ENCODE data around the gene SEMA3F. TPM values are rescaled to one million over a fixed set of nuclear protein-coding genes. Genes with fewer than 3 reads are reported as not detected.

Gene SEMA3F
- total and polyA plus RNA-seq, 4 donors: 27.8 to 54.3 (median 47.4) TPM

DNA sequence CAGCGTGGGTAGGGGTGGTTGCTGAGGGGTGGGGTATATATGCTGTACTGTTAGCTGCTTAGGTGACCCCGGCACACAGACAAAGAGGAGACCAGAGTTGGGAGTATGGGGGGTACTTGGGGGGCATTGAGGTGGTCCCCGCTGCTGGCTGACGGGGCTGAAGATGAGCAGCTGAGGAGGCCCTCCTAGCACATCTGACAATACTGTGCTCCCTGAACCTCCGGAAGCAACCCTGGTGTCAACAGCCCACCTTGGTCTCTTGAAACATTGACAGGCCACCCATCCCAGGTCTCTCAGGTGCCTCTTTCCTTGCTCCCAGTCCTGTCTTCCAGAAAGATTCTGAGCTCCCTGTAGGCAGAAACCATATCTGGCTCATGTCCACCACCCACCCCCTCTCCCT, 19.2 kb upstream of the SEMA3F start:
- Histone ChIP-seq H3K4me1 (ENCODE audit: control insufficient read depth in 5 of 5, insufficient read depth in 5 of 5, low read length in 5 of 5) (peaks cover 0 to 48% (median 15%) of the 10 kb centered on the region in 5 donors), H3K27me3 (ENCODE audit: control insufficient read depth in 3 of 3, insufficient read depth in 3 of 3, low read length in 2 of 3) (no peaks in the 10 kb centered on the region), H3K9ac (ENCODE audit: insufficient read depth in 1 of 2, low read length in 2 of 2) (no peak overlapping the region), H3K9me3 (ENCODE audit: control insufficient read depth in 4 of 4, insufficient read depth in 3 of 4, low read length in 3 of 4) (no peaks in the 10 kb centered on the region), H3K36me3 (ENCODE audit: control insufficient read depth in 4 of 4, insufficient read depth in 4 of 4, low read length in 4 of 4) (no peaks in the 10 kb centered on the region), H3K27ac (ENCODE audit: low read depth in 1 of 2, low read length in 1 of 2) (no peak overlapping the region), H3K4me3 (no peak overlapping the region)
- ATAC-seq (ENCODE audit: insufficient read depth, low FRiP score) (no peak), DNase-seq (no peak)
- 90 to 94% methylated on average over 5 of the region's 5 CpGs for WGBS, 2 donors
- TF ChIP-seq CTCF (IDR thresholded peaks at IDR 0.05; ENCODE audit: control extremely low read depth, extremely low read depth): no peak

DNA sequence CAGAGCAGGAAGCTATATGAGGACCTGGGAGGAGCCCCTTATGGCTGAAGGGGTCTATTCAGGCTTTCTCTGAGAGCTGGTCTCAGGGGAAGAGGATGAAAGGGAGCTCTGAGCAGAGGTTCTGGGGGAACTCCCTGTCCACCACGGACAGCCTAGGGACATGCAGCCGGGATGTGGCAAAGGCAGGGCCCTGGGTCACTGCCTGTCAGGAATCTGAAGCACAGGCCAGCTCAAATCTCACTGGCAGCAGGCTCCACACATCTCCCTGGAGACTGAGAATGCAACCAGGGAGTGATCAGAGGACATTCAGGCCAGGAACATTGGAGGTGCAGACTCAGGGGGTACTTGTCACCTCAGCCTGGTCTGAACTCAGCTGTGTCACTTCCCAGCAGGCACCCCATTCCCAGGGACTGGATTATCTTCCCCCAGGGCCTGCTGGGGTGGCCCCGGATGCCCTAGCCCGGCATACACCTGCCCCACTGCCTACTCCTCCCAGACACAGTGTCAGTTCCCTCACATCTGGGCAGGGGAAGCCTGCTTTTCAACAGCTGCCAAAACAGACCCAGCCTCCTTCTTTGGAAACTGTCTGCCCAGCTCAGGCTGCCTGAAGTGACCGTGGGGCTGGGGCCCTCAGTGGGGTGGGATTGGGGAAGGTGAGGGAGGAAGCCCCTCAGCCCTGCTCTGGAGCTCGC, 18.3 kb upstream of the SEMA3F start:
- WGBS, 2 donors: 71 to 77% methylated on average over 6 of the region's 6 CpGs
- no peak overlapping the region for H3K27ac ChIP-seq (ENCODE audit: low read depth in 1 of 2, low read length in 1 of 2)
- no peak overlapping the region for H3K4me3 ChIP-seq
- no peak for TF ChIP-seq CTCF (IDR thresholded peaks at IDR 0.05; ENCODE audit: control extremely low read depth, extremely low read depth)
- no peaks in the 10 kb centered on the region for H3K27me3 ChIP-seq (ENCODE audit: control insufficient read depth in 3 of 3, insufficient read depth in 3 of 3, low read length in 2 of 3)
- no peak overlapping the region for H3K9ac ChIP-seq (ENCODE audit: insufficient read depth in 1 of 2, low read length in 2 of 2)
- ATAC-seq (ENCODE audit: insufficient read depth, low FRiP score): no peak
- DNase-seq: no peak
- H3K36me3 ChIP-seq (ENCODE audit: control insufficient read depth in 4 of 4, insufficient read depth in 4 of 4, low read length in 4 of 4): no peaks in the 10 kb centered on the region
- H3K4me1 ChIP-seq (ENCODE audit: control insufficient read depth in 5 of 5, insufficient read depth in 5 of 5, low read length in 5 of 5): peaks cover 0 to 48% (median 15%) of the 10 kb centered on the region in 5 donors
- no peaks in the 10 kb centered on the region for H3K9me3 ChIP-seq (ENCODE audit: control insufficient read depth in 4 of 4, insufficient read depth in 3 of 4, low read length in 3 of 4)

DNA sequence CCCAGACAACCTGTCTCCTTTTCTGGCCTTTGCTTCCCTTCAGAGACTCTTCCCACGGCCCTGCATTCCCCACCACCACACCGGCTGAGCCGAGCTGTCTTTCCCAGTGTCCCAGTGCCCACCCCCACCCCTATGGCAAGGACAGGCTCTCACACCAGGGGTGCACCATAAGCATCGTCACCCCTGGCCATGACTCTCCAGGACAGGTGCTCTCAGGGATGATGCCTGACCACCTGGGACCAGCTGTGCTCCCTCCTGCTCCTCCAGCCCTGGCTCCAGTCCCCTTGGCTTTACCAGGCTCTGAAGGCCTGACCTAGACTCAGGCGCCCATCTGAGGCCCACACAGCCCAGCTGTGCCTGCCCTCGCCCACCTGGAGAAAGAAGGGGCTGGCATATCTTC, 17.6 kb upstream of the SEMA3F start:
- DNase-seq: no peak

More for the DNA sequence above, 17.6 kb upstream of the SEMA3F start:
- no peak for ATAC-seq (ENCODE audit: insufficient read depth, low FRiP score)
- 90 to 93% methylated on average over 6 of the region's 6 CpGs for WGBS, 2 donors
- Histone ChIP-seq H3K4me3 (no peak overlapping the region), H3K36me3 (ENCODE audit: control insufficient read depth in 4 of 4, insufficient read depth in 4 of 4, low read length in 4 of 4) (no peaks in the 10 kb centered on the region), H3K9ac (ENCODE audit: insufficient read depth in 1 of 2, low read length in 2 of 2) (no peak overlapping the region), H3K27me3 (ENCODE audit: control insufficient read depth in 3 of 3, insufficient read depth in 3 of 3, low read length in 2 of 3) (no peaks in the 10 kb centered on the region), H3K4me1 (ENCODE audit: control insufficient read depth in 5 of 5, insufficient read depth in 5 of 5, low read length in 5 of 5) (peaks cover 0 to 48% (median 15%) of the 10 kb centered on the region in 5 donors), H3K27ac (ENCODE audit: low read depth in 1 of 2, low read length in 1 of 2) (no peak overlapping the region), H3K9me3 (ENCODE audit: control insufficient read depth in 4 of 4, insufficient read depth in 3 of 4, low read length in 3 of 4) (no peaks in the 10 kb centered on the region)
- TF ChIP-seq CTCF (IDR thresholded peaks at IDR 0.05; ENCODE audit: control extremely low read depth, extremely low read depth): no peak
